Upper lobe of left lung (tissue), 6 donors: Measurements from ENCODE around the gene TP63. TPM values are rescaled to one million over a fixed set of nuclear protein-coding genes. Genes with fewer than 3 reads are reported as not detected.

Source experiments
- ATAC-seq, 2 donors: fragments of 200-7000 bp; cut with Tn5 transposase; one replicate each; pipeline ENCODE4 v1.9.1; 2022; ENCODE audit warnings: mild to moderate bottlenecking in 2 of 2, moderate library complexity in 2 of 2; ENCODE audit not compliant: low FRiP score in 2 of 2
- DNase-seq, 2 donors: peaks; one replicate each; pipeline ENCODE4 v3.0.0-alpha.2; 2019 to 2020
- H3K27ac ChIP-seq, 4 donors: fragments of 200-600 bp; sonication (generic); one replicate each; pipeline ENCODE4 v1.5.1; 2016 to 2019
- H3K27me3 ChIP-seq, 4 donors: fragments of 200-600 bp; sonication (generic); one replicate each; pipeline ENCODE4 v1.5.1; 2017 to 2019
- H3K36me3 ChIP-seq, 4 donors: fragments of 200-600 bp; sonication (generic); one replicate each; pipeline ENCODE4 v1.5.1; 2016 to 2019
- H3K4me1 ChIP-seq, 4 donors: fragments of 200-600 bp; sonication (generic); one replicate each; pipeline ENCODE4 v1.5.1; 2018 to 2019
- H3K4me3 ChIP-seq, 4 donors: fragments of 200-600 bp; sonication (generic); one replicate each; pipeline ENCODE4 v1.5.1; 2017 to 2019; ENCODE audit warnings: mild to moderate bottlenecking in 2 of 4, moderate library complexity in 1 of 4
- H3K9me3 ChIP-seq, 4 donors: fragments of 200-600 bp; sonication (generic); one replicate each; pipeline ENCODE4 v1.5.1; 2018 to 2019
- CTCF ChIP-seq, 6 experiments: fragments of 450-650 bp in 4 of 6; fragments of 200-600 bp in 2 of 6; sonication (generic) in 2 of 6; IDR thresholded peaks; one replicate each; pipeline ENCODE4 v1.5.1; 2016 to 2019; ENCODE audit warnings: antibody characterized with exemption in 6 of 6
- EP300 ChIP-seq, 4 donors: sonication (generic); formaldehyde crosslinking; IDR thresholded peaks; one replicate each; pipeline ENCODE4 v1.5.1; 2017; ENCODE audit warnings: antibody characterized with exemption in 4 of 4, control low read depth in 2 of 4
- POLR2A ChIP-seq, 4 donors: fragments of 450-650 bp; IDR thresholded peaks; one replicate each; pipeline ENCODE4 v1.5.1; 2016 to 2017; ENCODE audit warnings: antibody characterized with exemption in 4 of 4, mild to moderate bottlenecking in 2 of 4
- POLR2AphosphoS5 ChIP-seq, 2 donors: sonication (generic); formaldehyde crosslinking; IDR thresholded peaks; one replicate each; pipeline ENCODE4 v1.5.1; 2017; ENCODE audit warnings: antibody characterized with exemption in 2 of 2
- WGBS, 2 donors: methylation state at CpG; one replicate each; pipeline ENCODE4 v1.1.5; 2017 to 2018; 5-methylcytosine and 5-hydroxymethylcytosine counted together
- total RNA-seq, 6 donors: library from RNA; depleted of rRNA in 4 of 6; stranded (reverse); fragments of >200 nt in 4 of 6; gene quantifications; one replicate each; pipeline versions ENCODE4 v1.1.0 to v1.2.1, GENCODE V29; 2016 to 2021
- donor health status: DM: no; HTN: no; CAD: no; lungs with moderate emphysema.
- donor health status: DM: no; HTN: yes; CAD: no; lungs with severe emphysema.

TP63 gene
- total RNA-seq, 6 donors from 2014 or later = 1.0 to 8.8 (median 2.8) TPM

- Histone ChIP-seq H3K36me3 (no peaks in the 10 kb centered on the region), H3K4me3 (no peak overlapping the region), H3K27me3 (no peaks in the 10 kb centered on the region), H3K9me3 (no peaks in the 10 kb centered on the region), H3K27ac (no peak overlapping the region), H3K4me1 (no peaks in the 10 kb centered on the region)
- ATAC-seq = peak; percentile 17 to 62
- 74 to 80% methylated on average over 12 to 19 of the region's 19 CpGs for WGBS, 2 donors
- peak in 1 of 2 donors; percentile 52 for DNase-seq
- no peak for TF ChIP-seq POLR2A (IDR thresholded peaks at IDR 0.05)
- TF ChIP-seq CTCF (IDR thresholded peaks at IDR 0.05) = no peak
- no peak for TF ChIP-seq EP300 (IDR thresholded peaks at IDR 0.05)
- no peak for TF ChIP-seq POLR2AphosphoS5 (IDR thresholded peaks at IDR 0.05)
These were observed 211.8 kb downstream of the TP63 start for GRCh38 chr3:189842681-189843602.

- no peaks in the 10 kb centered on the region for H3K4me1 ChIP-seq
- no peaks in the 10 kb centered on the region for H3K27me3 ChIP-seq
- ATAC-seq (no peak), DNase-seq (no peak)
- H3K9me3 ChIP-seq = no peaks in the 10 kb centered on the region
- H3K36me3 ChIP-seq = no peaks in the 10 kb centered on the region
- H3K4me3 ChIP-seq = no peak overlapping the region
- WGBS, 2 donors = 76 to 79% methylated on average over 3 of the region's 3 CpGs
- H3K27ac ChIP-seq = no peak overlapping the region
- TF ChIP-seq POLR2A (IDR thresholded peaks at IDR 0.05) (no peak), POLR2AphosphoS5 (IDR thresholded peaks at IDR 0.05) (no peak), CTCF (IDR thresholded peaks at IDR 0.05) (no peak), EP300 (IDR thresholded peaks at IDR 0.05) (no peak)
These were observed 213.9 kb downstream of the TP63 start for GRCh38 chr3:189845069-189845468.

DNA sequence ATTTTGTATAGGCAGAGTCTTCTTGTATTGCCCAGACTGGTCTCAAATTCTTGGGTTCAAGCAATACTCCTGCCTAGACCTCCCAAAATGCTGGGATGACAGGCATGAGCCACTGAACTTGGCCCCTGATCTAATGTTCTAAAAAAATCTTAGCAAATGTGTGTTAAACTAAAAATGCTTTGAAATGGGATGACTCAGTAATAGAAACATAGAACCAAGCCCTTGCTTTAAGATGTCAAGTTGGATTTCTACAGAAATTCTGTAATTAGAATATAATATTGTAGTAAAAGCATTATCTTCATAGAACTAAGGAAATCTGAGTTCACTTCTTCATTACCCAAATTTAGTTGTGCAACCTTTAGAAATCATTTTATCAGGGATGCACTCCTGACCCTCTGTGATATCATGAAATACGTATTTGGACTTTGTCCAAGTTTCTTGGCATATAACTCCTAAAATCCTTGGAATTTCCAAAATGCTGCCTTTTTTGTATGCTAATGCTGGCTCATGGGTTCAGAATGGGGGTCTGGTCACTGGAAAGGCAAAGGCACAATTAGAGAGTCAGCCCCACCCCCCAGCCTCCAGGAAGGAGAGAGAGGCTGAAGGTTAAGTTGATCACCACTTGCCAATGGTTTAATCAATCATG, 217.3 kb downstream of the TP63 start:
- DNase-seq (no peak), ATAC-seq (no peak)
- Histone ChIP-seq H3K36me3 (no peaks in the 10 kb centered on the region), H3K4me1 (no peaks in the 10 kb centered on the region), H3K9me3 (no peaks in the 10 kb centered on the region), H3K27me3 (no peaks in the 10 kb centered on the region), H3K27ac (no peak overlapping the region), H3K4me3 (no peak overlapping the region)
- TF ChIP-seq POLR2A (IDR thresholded peaks at IDR 0.05) (no peak), EP300 (IDR thresholded peaks at IDR 0.05) (no peak), CTCF (IDR thresholded peaks at IDR 0.05) (no peak), POLR2AphosphoS5 (IDR thresholded peaks at IDR 0.05) (no peak)
- 78 to 83% methylated on average over 1 of the region's 1 CpG for WGBS, 2 donors

- no peak overlapping the region for H3K27ac ChIP-seq
- no peak for TF ChIP-seq EP300 (IDR thresholded peaks at IDR 0.05)
- TF ChIP-seq CTCF (IDR thresholded peaks at IDR 0.05) = no peak
- no peak for TF ChIP-seq POLR2AphosphoS5 (IDR thresholded peaks at IDR 0.05)
- no peaks in the 10 kb centered on the region for H3K4me1 ChIP-seq
- H3K9me3 ChIP-seq = no peaks in the 10 kb centered on the region
- H3K27me3 ChIP-seq = no peaks in the 10 kb centered on the region
- 90 to 91% methylated on average over 2 of the region's 2 CpGs for WGBS, 2 donors
- no peak overlapping the region for H3K4me3 ChIP-seq
- no peak for ATAC-seq
- no peak for DNase-seq
- no peaks in the 10 kb centered on the region for H3K36me3 ChIP-seq
These were observed 218.1 kb downstream of the TP63 start for GRCh38 chr3:189849262-189849661.
